ENCODE data around the gene DIP2B. TPM values are rescaled to one million over a fixed set of nuclear protein-coding genes. Genes with fewer than 3 reads are reported as not detected.

Gene DIP2B
- polyA plus RNA-seq, 3 donors, result 3.5 to 12.3 (median 6.5) TPM

DNA sequence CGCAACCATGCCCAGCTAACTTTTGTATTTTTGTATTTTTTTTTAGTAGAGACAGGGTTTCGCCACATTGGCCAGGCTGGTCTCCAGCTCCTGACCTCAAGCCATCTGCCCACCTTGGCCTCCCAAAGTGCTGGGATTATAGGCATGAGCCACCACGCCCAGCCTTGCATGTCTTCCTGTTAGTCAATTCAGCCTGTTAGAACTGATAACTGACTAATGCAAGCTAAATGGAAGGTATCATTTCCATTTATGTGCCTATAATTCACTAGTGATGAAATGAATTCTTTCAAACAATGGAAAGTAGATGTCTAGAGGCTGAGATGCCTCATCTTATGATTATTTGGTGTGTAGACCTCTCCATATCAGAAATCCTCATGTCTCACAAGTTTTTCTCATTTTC, 37.3 kb upstream of the DIP2B start:
- peaks cover 39 to 80% of the 10 kb centered on the region in 2 donors for H3K36me3 ChIP-seq (replicated peaks in 1 of 2; ENCODE audit: control insufficient read depth in 1 of 2, insufficient read depth in 2 of 2, low read length in 2 of 2)

DNA sequence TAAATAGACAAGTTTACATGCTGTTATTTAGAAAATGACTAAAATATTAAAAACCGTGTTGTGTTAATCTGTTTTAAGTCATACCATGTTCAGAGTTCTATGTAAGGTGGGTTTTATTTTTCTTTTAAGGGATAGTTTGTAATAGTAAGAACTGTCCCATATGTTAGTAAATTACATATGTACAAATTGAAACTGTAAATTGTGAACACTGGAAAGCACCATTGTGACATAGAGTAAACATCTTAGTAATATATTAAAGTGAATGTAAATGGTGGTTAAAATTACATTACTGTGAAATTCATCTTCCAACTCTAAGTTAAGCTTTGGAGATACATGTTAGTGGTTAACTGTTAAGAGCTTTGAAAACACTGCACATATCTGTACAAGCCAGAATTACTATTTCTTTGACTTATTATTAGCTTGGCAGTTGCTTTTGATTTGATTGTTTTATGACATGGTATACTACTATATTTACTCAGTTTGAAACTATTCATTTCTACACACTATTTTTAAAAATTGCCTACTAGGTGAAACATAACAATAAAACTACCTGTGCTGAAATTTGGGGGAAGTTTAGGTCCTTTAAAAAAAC, 27.4 kb upstream of the DIP2B start:
- H3K79me2 ChIP-seq (ENCODE audit: insufficient read depth, low read length), result no peaks in the 10 kb centered on the region
- H2AFZ ChIP-seq (ENCODE audit: insufficient read depth, low read depth, low read length, poor library complexity, severe bottlenecking), result no peak overlapping the region
- no peaks in the 10 kb centered on the region for H4K20me1 ChIP-seq (ENCODE audit: insufficient read depth, low read length)
- Mint-ChIP-seq H3K4me3 (no peak overlapping the region), H3K9me3 (no peaks in the 10 kb centered on the region), H3K27ac (no peak overlapping the region), H3K36me3 (peaks cover 56 to 62% of the 10 kb centered on the region in 2 donors), H3K27me3 (ENCODE audit: low read depth in 3 of 3) (no peaks in the 10 kb centered on the region), H3K4me1 (no peaks in the 10 kb centered on the region)
- H3K4me1 ChIP-seq (ENCODE audit: control insufficient read depth in 1 of 2, insufficient read depth in 2 of 2, low read length in 2 of 2), result no peaks in the 10 kb centered on the region
- peaks cover 38 to 61% of the 10 kb centered on the region in 2 donors for H3K36me3 ChIP-seq (replicated peaks in 1 of 2; ENCODE audit: control insufficient read depth in 1 of 2, insufficient read depth in 2 of 2, low read length in 2 of 2)
- intact Hi-C loops (cut with micrococcal nuclease), result no loop called here
- WGBS (ENCODE audit: insufficient coverage), result no CpG with 5 or more reads among the region's 1 CpG
- H3K9me3 ChIP-seq (replicated peaks in 1 of 2; ENCODE audit: control insufficient read depth in 1 of 2, insufficient read depth in 1 of 2, low read length in 2 of 2), result no peaks in the 10 kb centered on the region
- TF ChIP-seq, protein P1, sequence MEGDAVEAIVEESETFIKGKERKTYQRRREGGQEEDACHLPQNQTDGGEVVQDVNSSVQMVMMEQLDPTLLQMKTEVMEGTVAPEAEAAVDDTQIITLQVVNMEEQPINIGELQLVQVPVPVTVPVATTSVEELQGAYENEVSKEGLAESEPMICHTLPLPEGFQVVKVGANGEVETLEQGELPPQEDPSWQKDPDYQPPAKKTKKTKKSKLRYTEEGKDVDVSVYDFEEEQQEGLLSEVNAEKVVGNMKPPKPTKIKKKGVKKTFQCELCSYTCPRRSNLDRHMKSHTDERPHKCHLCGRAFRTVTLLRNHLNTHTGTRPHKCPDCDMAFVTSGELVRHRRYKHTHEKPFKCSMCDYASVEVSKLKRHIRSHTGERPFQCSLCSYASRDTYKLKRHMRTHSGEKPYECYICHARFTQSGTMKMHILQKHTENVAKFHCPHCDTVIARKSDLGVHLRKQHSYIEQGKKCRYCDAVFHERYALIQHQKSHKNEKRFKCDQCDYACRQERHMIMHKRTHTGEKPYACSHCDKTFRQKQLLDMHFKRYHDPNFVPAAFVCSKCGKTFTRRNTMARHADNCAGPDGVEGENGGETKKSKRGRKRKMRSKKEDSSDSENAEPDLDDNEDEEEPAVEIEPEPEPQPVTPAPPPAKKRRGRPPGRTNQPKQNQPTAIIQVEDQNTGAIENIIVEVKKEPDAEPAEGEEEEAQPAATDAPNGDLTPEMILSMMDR (IDR thresholded peaks at IDR 0.05), result no peak
- H3K9ac ChIP-seq (ENCODE audit: insufficient read depth, low read length, poor library complexity, severe bottlenecking), result no peak overlapping the region
- no peak for DNase-seq
- no peak overlapping the region for H3K4me3 ChIP-seq (replicated peaks in 1 of 3; ENCODE audit: low read depth in 2 of 3, low read length in 3 of 3)
- H3K27me3 ChIP-seq (ENCODE audit: control insufficient read depth in 2 of 2, insufficient read depth in 2 of 2, low read length in 2 of 2), result no peaks in the 10 kb centered on the region
- no peak overlapping the region for H3K4me2 ChIP-seq (replicated peaks; ENCODE audit: extremely low read depth, low read length, poor library complexity, severe bottlenecking)
- no peak overlapping the region for H3K27ac ChIP-seq (ENCODE audit: low read depth in 1 of 2, low read length in 2 of 2)

More for the DNA sequence above, 37.3 kb upstream of the DIP2B start:
- H3K27me3 ChIP-seq (ENCODE audit: control insufficient read depth in 2 of 2, insufficient read depth in 2 of 2, low read length in 2 of 2), result no peaks in the 10 kb centered on the region
- no peak overlapping the region for H3K4me3 ChIP-seq (replicated peaks in 1 of 3; ENCODE audit: low read depth in 2 of 3, low read length in 3 of 3)
- H3K4me2 ChIP-seq (replicated peaks; ENCODE audit: extremely low read depth, low read length, poor library complexity, severe bottlenecking), result no peak overlapping the region
- intact Hi-C loops (cut with micrococcal nuclease), result no loop called here
- Mint-ChIP-seq H3K9me3 (peaks cover 0 to 4% (median 0%) of the 10 kb centered on the region in 7 donors), H3K27me3 (ENCODE audit: low read depth in 3 of 3) (no peaks in the 10 kb centered on the region), H3K27ac (peak overlapping the region in 1 of 7 donors; percentile 16), H3K36me3 (peaks cover 59 to 90% of the 10 kb centered on the region in 2 donors), H3K4me1 (no peaks in the 10 kb centered on the region), H3K4me3 (no peak overlapping the region)
- H3K27ac ChIP-seq (ENCODE audit: low read depth in 1 of 2, low read length in 2 of 2), result no peak overlapping the region
- TF ChIP-seq, protein P1 (IDR thresholded peaks at IDR 0.05), result no peak
- H4K20me1 ChIP-seq (ENCODE audit: insufficient read depth, low read length), result no peaks in the 10 kb centered on the region
- H2AFZ ChIP-seq (ENCODE audit: insufficient read depth, low read depth, low read length, poor library complexity, severe bottlenecking), result no peak overlapping the region
- 100% methylated on average over 1 of the region's 3 CpGs for WGBS (ENCODE audit: insufficient coverage)
- H3K9me3 ChIP-seq (replicated peaks in 1 of 2; ENCODE audit: control insufficient read depth in 1 of 2, insufficient read depth in 1 of 2, low read length in 2 of 2), result no peaks in the 10 kb centered on the region
- no peak for DNase-seq
- no peaks in the 10 kb centered on the region for H3K4me1 ChIP-seq (ENCODE audit: control insufficient read depth in 1 of 2, insufficient read depth in 2 of 2, low read length in 2 of 2)
- H3K9ac ChIP-seq (ENCODE audit: insufficient read depth, low read length, poor library complexity, severe bottlenecking), result no peak overlapping the region
- H3K79me2 ChIP-seq (ENCODE audit: insufficient read depth, low read length), result no peaks in the 10 kb centered on the region

Measured in CD14-positive monocyte (primary cell).